Muscle of back (tissue), 11 donors: ENCODE data around the gene SPINT2. TPM values are rescaled to one million over a fixed set of nuclear protein-coding genes. Genes with fewer than 3 reads are reported as not detected.

ENCODE experiments used
- DNase-seq, 3 donors: peaks; one replicate each; pipeline versions ENCODE4 v3.0.0 to v3.0.0-alpha.2; 2013
- polyA plus RNA-seq, 10 donors: library from polyadenylated mRNA; unstranded; fragments of 120-200 nt; gene quantifications; one replicate each; pipeline ENCODE4 v1.2.1, GENCODE V29; 2013; ENCODE audit not compliant: insufficient read length in 10 of 10

The SPINT2 gene
- polyA plus RNA-seq, 10 donors, result 1.9 to 36.3 (median 4.5) TPM

DNA sequence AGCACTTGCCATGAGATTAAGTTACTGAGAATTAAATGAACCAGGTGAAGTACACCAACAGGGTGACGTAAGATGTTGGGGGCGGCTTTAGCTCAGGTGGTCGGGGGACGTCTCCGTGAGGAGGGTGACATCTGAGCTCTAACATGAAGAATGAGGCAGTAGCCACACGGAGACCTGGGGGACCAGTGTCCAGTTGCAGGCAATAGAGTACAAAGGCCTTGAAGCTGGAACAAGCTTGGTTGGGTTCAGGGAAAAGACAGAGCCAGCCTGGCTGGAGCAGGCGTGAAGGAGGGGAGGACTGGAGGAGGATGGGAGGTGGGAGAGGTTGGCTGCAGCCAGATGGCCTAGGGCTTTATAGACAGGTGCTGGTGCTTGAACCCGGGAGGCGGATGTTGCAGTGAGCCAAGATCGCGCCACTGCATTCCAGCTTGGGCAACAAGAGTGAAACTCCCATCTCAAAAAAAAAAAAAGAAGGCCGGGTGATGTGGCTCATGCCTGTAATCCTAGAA lies 1.6 kb downstream of the SPINT2 start:
- no peak for DNase-seq

DNA sequence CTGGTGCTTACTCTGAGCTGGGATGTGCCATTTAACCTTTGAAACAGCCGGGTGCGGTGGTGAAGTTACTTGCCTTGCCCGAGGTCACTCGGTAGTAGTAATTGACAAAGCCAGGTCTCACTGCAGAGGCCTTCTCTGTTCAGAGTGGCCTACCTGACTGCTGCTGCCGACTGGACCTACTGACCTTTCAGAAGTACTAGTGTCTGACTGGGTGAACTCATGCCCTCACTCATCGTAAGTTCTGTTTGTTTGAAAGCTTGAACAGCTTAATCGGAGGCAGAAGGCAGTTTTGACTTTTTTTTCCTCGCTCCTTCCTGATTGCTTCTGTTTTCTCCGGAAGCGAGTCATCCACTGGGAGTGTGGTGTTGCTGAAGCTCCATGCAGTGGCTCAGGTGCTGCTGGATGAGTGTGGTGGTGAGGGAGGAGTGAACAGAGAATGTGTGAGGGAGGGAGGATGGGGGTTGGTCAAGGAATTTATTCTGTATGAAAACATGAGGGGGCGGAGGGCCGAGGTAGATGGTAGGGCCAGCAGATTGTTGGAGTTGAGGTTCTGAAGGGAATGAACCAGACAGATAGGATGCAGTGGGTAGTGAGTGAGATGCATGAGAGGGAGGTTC lies 2.7 kb downstream of the SPINT2 start:
- no peak for DNase-seq

DNA sequence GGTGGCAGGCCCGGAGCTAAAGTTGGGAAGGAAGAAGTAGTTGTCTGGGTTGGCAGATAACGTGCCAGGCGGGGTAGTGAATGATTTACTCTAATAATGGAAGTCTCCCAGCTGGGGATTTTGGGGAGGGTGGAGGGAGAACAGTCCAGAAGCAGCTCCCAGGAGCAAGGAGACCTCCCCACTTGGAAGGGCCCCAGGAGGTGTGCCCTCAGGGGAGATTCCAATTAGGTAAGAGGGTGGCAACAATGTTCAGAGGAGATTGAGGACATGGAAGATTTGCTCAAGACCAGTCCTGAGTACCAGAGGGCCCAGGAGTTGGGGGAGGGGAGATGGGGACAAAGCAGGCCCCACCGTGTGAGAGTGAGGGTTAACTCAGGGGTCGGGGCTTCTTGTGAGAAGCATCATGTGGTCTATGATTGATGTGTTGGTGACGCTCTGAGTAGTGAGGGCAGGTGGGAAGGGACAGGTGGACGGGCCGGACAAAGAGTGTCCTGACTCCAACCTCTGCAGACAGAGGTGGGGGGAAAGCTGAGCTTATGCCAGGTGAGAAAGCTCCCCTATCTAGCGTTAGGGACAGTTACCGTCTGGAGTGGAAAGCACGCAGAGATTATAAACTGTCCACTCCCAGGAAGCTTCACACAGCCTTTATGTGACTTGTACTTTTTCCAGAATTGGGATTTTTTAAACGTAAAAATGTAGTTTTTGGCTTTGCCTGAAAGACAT lies 3.5 kb downstream of the SPINT2 start:
- DNase-seq, result no peak

DNA sequence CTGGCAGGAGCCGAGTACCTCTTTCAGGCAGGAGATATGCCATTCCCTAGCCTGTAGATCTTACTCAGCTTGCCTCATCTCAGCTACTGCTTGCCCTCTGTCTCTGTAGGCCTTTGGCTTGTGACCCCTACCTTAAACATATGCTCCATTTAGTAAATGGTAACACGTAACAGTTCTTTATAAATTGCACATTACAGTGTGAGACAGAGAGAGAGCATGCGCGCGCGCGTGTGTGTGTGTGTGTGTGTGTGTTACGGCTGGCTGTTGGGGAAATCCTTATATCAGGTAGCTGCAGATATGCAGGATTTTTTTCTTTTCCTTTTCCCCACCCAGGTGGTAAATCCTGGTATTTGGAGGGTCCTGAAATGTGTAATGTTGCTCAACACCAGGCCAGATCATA lies 4.2 kb downstream of the SPINT2 start:
- no peak for DNase-seq

GRCh38 chr19:38270587-38271167 lies 6.3 kb downstream of the SPINT2 start:
- DNase-seq, result no peak

GRCh38 chr19:38273499-38273898 lies 9.1 kb downstream of the SPINT2 start:
- DNase-seq, result no peak

- no peak for DNase-seq
Observed at GRCh38 chr19:38274739-38275138, 10.4 kb downstream of the SPINT2 start.

- no peak for DNase-seq
Observed at GRCh38 chr19:38276942-38277517, 12.7 kb downstream of the SPINT2 start.

- no peak for DNase-seq
Observed at GRCh38 chr19:38277549-38277948, 13.2 kb downstream of the SPINT2 start.

- no peak for DNase-seq
Observed at GRCh38 chr19:38277969-38278680, 13.8 kb downstream of the SPINT2 start.

- no peak for DNase-seq
Observed at GRCh38 chr19:38278751-38279150, 14.4 kb downstream of the SPINT2 start.

DNA sequence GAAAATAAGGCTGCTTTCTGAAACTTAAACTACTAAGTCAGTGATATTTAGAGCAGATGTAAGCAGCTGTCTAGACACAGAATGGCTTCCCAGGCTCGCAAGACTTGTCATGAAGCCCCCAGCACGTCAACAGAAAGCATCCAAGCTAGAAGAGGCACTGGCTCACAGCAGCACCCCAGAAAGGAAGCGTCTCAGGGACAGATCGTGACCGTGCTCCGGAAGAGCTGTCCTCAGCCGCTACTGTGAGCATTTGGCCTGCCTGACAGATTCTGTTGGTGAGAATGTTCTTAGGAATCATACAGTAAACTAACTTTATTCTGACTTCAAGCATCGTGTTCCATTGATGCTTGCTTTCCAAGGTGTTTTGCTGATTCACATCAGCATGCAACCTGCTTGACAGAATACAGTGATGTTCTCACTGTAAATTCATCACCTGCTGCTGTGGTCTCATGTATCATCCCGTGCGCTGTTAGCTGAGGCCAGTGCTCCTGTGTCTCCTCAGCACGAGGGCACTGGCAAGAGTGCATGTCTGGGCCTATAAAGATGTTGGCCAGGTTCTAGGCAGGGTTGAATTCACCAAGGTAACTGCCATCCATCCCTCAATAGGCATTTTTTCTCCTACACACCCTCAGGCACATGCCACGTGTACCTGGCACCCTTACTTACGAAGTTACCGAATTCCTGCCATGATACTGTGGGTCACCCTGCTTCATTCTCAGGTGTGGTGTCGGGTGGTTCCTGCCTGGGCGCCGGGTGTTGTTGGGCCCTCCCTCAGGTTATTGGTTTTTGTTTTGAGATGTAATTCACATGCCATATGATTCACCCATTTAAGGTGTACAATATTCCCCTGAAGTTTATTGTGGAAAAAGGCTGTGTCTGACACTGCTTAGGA lies 15.9 kb downstream of the SPINT2 start:
- DNase-seq, result no peak

- DNase-seq, result no peak
Observed at GRCh38 chr19:38281811-38282566, 17.6 kb downstream of the SPINT2 start.

DNA sequence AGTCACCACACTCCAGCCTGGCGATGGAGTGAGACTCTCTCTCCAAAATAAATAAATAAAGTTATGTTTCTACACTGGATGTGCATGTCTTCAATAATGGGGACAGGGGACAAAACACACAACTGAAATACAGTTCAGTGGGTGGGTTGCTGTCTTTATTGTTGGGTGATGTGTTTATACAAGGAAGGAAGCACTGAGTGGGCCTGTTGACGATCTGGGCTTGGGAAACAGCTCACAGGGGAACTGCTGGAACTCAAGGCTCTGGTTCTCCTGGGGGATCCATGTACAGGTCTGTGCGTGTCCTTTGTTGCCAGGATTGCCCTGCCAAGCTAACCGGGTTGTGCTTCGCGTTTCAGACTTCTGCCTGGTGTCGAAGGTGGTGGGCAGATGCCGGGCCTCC lies 18.9 kb downstream of the SPINT2 start:
- DNase-seq, result no peak

GRCh38 chr19:38284422-38284821 lies 20.0 kb downstream of the SPINT2 start:
- no peak for DNase-seq

DNA sequence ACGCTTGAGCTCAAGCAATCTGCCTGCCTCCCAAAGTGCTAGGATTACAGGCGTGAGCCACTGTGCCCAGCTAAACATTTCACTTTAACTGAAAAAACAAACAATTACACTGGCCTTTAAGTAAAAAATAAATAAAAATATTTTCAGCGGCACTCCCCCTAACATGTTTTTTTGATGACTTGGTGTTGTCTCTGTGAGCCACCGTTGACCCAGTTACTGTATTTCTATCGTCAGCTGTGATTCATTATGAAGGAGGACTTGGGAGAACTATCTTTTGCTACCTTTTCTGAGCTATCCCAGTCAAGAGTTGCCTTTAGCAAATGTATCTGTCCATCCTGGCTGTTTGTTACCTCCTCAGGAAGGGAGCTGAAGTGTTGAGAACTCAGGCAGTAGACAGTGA lies 21.2 kb downstream of the SPINT2 start:
- no peak for DNase-seq

- no peak for DNase-seq
Observed at GRCh38 chr19:38287604-38288003, 23.2 kb downstream of the SPINT2 start.

DNA sequence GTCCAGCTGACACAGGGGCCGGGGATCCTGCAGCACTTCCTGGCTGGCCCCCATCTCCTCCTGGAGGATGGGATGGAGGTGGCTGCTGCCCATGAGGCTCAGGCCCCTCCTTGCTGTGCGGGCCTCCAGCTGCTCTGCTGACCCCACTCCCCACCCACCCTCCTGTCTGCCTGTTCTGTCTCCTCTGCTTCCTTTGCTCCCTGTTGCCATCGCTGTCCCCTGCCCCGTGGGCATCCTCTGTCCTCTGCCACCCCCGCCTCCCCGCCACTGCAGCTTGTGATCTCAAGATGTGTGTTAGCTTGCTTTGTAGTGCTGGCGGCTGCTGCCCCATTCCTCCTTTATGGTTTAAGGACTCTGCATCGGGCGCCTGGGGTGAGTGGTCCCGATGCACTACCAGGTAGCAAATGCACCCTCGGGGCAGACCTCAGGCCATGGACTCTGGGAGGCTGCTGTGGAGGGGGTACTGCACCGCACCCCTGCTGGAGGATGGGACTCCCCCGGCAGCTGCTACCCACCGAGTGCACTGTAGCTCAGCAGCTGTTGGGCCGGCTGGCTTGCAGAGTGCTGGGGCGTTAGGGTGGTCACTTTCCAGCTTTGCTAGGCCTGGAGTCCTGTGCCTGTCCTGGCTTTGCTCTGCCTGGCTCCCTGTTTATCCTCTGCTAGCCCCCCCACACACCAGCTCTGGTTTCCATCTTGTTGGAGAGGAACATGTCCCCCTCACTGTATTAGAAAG lies 23.9 kb downstream of the SPINT2 start:
- DNase-seq, result no peak

GRCh38 chr19:38289955-38290354 lies 25.6 kb downstream of the SPINT2 start:
- DNase-seq, result no peak
